Cardiac muscle cell (in vitro differentiated cells and primary cell): ENCODE measurements around the gene NAA38. TPM values are rescaled to one million over a fixed set of nuclear protein-coding genes. Genes with fewer than 3 reads are reported as not detected.

Source experiments
- DNase-seq, 2 donors: peaks; one replicate each; pipeline versions ENCODE4 v3.0.0 to v3.0.0-alpha.2; 2010 to 2017; ENCODE audit warnings: low read depth in 1 of 2, low spot score in 1 of 2
- H3K27ac ChIP-seq: fragments of 200-600 bp; sonication (generic); 2 replicates; pipeline ENCODE4 v1.5.1; 2016
- H3K27me3 ChIP-seq: fragments of 200-600 bp; sonication (generic); 2 replicates; pipeline ENCODE4 v1.6.0; 2016; ENCODE audit warnings: control low read depth
- H3K36me3 ChIP-seq: fragments of 200-600 bp; sonication (generic); 2 replicates; pipeline ENCODE4 v1.5.1; 2016; ENCODE audit warnings: control low read depth
- H3K4me1 ChIP-seq: fragments of 200-600 bp; sonication (generic); 2 replicates; pipeline ENCODE4 v1.8.1; 2017; ENCODE audit warnings: low read depth, mild to moderate bottlenecking, mixed run types
- H3K4me3 ChIP-seq: fragments of 200-600 bp; sonication (generic); 2 replicates; pipeline ENCODE4 v1.5.1; 2016; ENCODE audit warnings: mild to moderate bottlenecking
- H3K9me3 ChIP-seq: fragments of 200-600 bp; sonication (generic); 2 replicates; pipeline ENCODE4 v1.5.1; 2017; ENCODE audit warnings: low read depth, mild to moderate bottlenecking, control low read depth
- CTCF ChIP-seq: IDR thresholded peaks from 2 replicates; pipeline ENCODE4 v1.5.1; 2012; ENCODE audit warnings: low read depth, mild to moderate bottlenecking, low read length
- polyA plus RNA-seq: library from polyadenylated mRNA; unstranded; fragments of >200 nt; fragmentation: Nextera tagmentation; extraction: Ambion mirVana; gene quantifications from 2 replicates; pipeline ENCODE4 v1.2.1, GENCODE V29; 2016
- total RNA-seq: library from RNA; depleted of rRNA; stranded (reverse); fragments of >200 nt; gene quantifications from 2 replicates; pipeline ENCODE4 v1.2.3, GENCODE V29; 2016

Gene NAA38
- total and polyA plus RNA-seq, 2 experiments from 2014 or later: 107 to 168 TPM

- Histone ChIP-seq H3K4me1 (peaks cover 19% of the 10 kb centered on the region), H3K27ac (peak overlapping the region; percentile 74), H3K27me3 (no peaks in the 10 kb centered on the region), H3K4me3 (peak overlapping the region; percentile 40), H3K36me3 (peaks cover 35% of the 10 kb centered on the region), H3K9me3 (no peaks in the 10 kb centered on the region)
- peak; percentile 95 to 97 for DNase-seq
- TF ChIP-seq CTCF: no peak
These were observed 12.8 kb downstream of the NAA38 start for GRCh38 chr17:7844292-7845154.

- Histone ChIP-seq H3K9me3 (no peaks in the 10 kb centered on the region), H3K27ac (peak overlapping the region; percentile 74), H3K36me3 (peaks cover 27% of the 10 kb centered on the region), H3K4me3 (peak overlapping the region; percentile 40), H3K4me1 (peaks cover 25% of the 10 kb centered on the region), H3K27me3 (no peaks in the 10 kb centered on the region)
- DNase-seq: peak; percentile 91 to 92
- TF ChIP-seq CTCF: no peak
These were observed 13.6 kb downstream of the NAA38 start for GRCh38 chr17:7843536-7844291.

GRCh38 chr17:7843257-7843535 lies 14.2 kb downstream of the NAA38 start:
- TF ChIP-seq CTCF: no peak
- H3K36me3 ChIP-seq: peaks cover 22% of the 10 kb centered on the region
- no peak for DNase-seq
- H3K9me3 ChIP-seq: no peaks in the 10 kb centered on the region
- no peaks in the 10 kb centered on the region for H3K27me3 ChIP-seq
- peak overlapping the region; percentile 74 for H3K27ac ChIP-seq
- peak overlapping the region; percentile 40 for H3K4me3 ChIP-seq
- H3K4me1 ChIP-seq: peaks cover 26% of the 10 kb centered on the region

- Histone ChIP-seq H3K36me3 (peaks cover 20% of the 10 kb centered on the region), H3K4me1 (peaks cover 27% of the 10 kb centered on the region), H3K27ac (peak overlapping the region; percentile 74), H3K9me3 (no peaks in the 10 kb centered on the region), H3K4me3 (peak overlapping the region; percentile 40), H3K27me3 (no peaks in the 10 kb centered on the region)
- no peak for TF ChIP-seq CTCF
- peak; percentile 44 to 93 for DNase-seq
These were observed 14.7 kb downstream of the NAA38 start for GRCh38 chr17:7842380-7843256.

- TF ChIP-seq CTCF: no peak
- DNase-seq: peak; percentile 93 to 99
- H3K4me1 ChIP-seq: peaks cover 29% of the 10 kb centered on the region
- H3K4me3 ChIP-seq: peak overlapping the region; percentile 40
- peaks cover 15% of the 10 kb centered on the region for H3K36me3 ChIP-seq
- H3K9me3 ChIP-seq: no peaks in the 10 kb centered on the region
- no peaks in the 10 kb centered on the region for H3K27me3 ChIP-seq
- peak overlapping the region; percentile 94 for H3K27ac ChIP-seq
These were observed 15.4 kb downstream of the NAA38 start for GRCh38 chr17:7841915-7842379.
